CD4-positive, CD25-positive, alpha-beta regulatory T cell (primary cell): ENCODE measurements around the gene PPM1M. TPM values are rescaled to one million over a fixed set of nuclear protein-coding genes. Genes with fewer than 3 reads are reported as not detected.

Experiments
- ATAC-seq, 2 donors: fragments of 150-1000 bp; cut with Tn5 transposase; one replicate each; pipeline ENCODE4 v1.10.0; 2021; ENCODE audit warnings: low read depth in 2 of 2, moderate number of reproducible peaks in 2 of 2, moderate library complexity in 1 of 2
- DNase-seq, 3 donors: peaks; one replicate each; pipeline versions ENCODE4 v3.0.0 to v3.0.0-alpha.2; 2012 to 2022; ENCODE audit warnings: mixed read lengths in 1 of 3
- H3K27ac ChIP-seq: one replicate; pipeline ENCODE4 v1.7.0; 2013; ENCODE audit warnings: mild to moderate bottlenecking, low read length; ENCODE audit not compliant: insufficient read depth, poor library complexity, severe bottlenecking
- H3K27me3 ChIP-seq: one replicate; pipeline ENCODE4 v1.7.0; 2013; ENCODE audit warnings: low read length; ENCODE audit not compliant: control insufficient read depth, insufficient read depth
- H3K36me3 ChIP-seq: one replicate; pipeline ENCODE4 v1.7.0; 2013; ENCODE audit warnings: mild to moderate bottlenecking, low read length, moderate library complexity; ENCODE audit not compliant: control insufficient read depth, insufficient read depth
- H3K4me1 ChIP-seq: 2 replicates; pipeline ENCODE4 v1.7.0; 2013; ENCODE audit warnings: mild to moderate bottlenecking, low read length; ENCODE audit not compliant: insufficient read depth, control insufficient read depth, poor library complexity, severe bottlenecking
- H3K4me3 ChIP-seq: one replicate; pipeline ENCODE4 v1.7.0; 2013; ENCODE audit warnings: low read depth, mild to moderate bottlenecking, low read length, moderate library complexity
- H3K9me3 ChIP-seq, 2 experiments: 1 replicate in 1 of 2; 2 replicates in 1 of 2; pipeline ENCODE4 v1.7.0; 2013; ENCODE audit warnings: low read length in 2 of 2, mild to moderate bottlenecking in 1 of 2, moderate library complexity in 1 of 2; ENCODE audit not compliant: control insufficient read depth in 2 of 2
- H3K27ac Mint-ChIP-seq, 3 donors: one replicate each; pipeline ENCODE4 v1.8.0; 2020 to 2022; ENCODE audit warnings: mild to moderate bottlenecking in 3 of 3, mixed read lengths in 3 of 3, moderate library complexity in 2 of 3
- H3K27me3 Mint-ChIP-seq: one replicate; pipeline ENCODE4 v1.8.0; 2022; ENCODE audit warnings: mild to moderate bottlenecking, mixed read lengths
- H3K36me3 Mint-ChIP-seq: one replicate; pipeline ENCODE4 v1.8.0; 2020; ENCODE audit warnings: mixed read lengths
- H3K4me1 Mint-ChIP-seq, 4 donors: one replicate each; pipeline ENCODE4 v1.8.0; 2020 to 2022; ENCODE audit warnings: mixed read lengths in 4 of 4, mild to moderate bottlenecking in 1 of 4
- H3K4me3 Mint-ChIP-seq, 4 donors: one replicate each; pipeline ENCODE4 v1.8.0; 2020 to 2022; ENCODE audit warnings: mild to moderate bottlenecking in 4 of 4, mixed read lengths in 4 of 4, moderate library complexity in 3 of 4
- H3K9me3 Mint-ChIP-seq, 7 donors: one replicate each; pipeline ENCODE4 v1.8.0; 2020 to 2022; ENCODE audit warnings: mixed read lengths in 7 of 7, mild to moderate bottlenecking in 3 of 7, moderate library complexity in 2 of 7
- polyA plus RNA-seq, 4 donors: library from polyadenylated mRNA; unstranded; fragments of 300-500 nt; fragmentation: Illumina TruSeq; gene quantifications; one replicate each; pipeline ENCODE4 v1.2.3, GENCODE V29; 2021
- total RNA-seq: library from RNA; stranded (reverse); gene quantifications from one replicate; pipeline ENCODE4 v1.2.3, GENCODE V29; 2022

The PPM1M gene
- total and polyA plus RNA-seq, 5 donors from 2014 or later: 55.5 to 104 (median 78.4) TPM

DNA sequence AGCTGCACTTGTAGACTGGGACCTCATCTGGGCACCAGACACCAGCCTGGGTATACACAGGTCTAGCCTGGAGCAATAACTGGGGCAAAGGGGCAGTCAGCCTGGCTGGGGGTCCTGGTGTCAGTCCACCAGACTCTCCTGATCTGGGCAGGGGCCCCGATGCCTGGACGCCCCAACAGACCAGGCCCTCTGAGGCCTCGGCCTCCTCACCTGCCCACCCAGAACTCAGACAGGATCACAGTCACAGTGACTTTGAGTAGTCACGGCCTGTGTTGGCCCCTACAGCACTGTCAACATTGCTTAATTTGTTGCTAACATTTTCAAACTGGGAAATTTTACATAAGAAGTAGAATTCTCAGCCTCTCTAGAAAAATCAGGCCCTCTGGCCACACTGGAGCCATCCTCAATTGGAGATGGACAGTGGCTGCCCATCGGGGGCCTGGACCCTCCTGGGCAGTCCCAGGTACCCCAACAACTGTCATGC lies 12.4 kb upstream of the PPM1M start:
- H3K36me3 Mint-ChIP-seq: peaks cover 18% of the 10 kb centered on the region
- Histone ChIP-seq H3K9me3 (no peaks in the 10 kb centered on the region), H3K4me1 (peaks cover 62% of the 10 kb centered on the region), H3K36me3 (peaks cover 63% of the 10 kb centered on the region), H3K4me3 (no peak overlapping the region), H3K27me3 (no peaks in the 10 kb centered on the region), H3K27ac (no peak overlapping the region)
- no peaks in the 10 kb centered on the region for H3K9me3 Mint-ChIP-seq
- no peaks in the 10 kb centered on the region for H3K27me3 Mint-ChIP-seq
- H3K4me3 Mint-ChIP-seq: peak overlapping the region in 3 of 4 donors; percentile 28 to 63 (median 38)
- H3K27ac Mint-ChIP-seq: peak overlapping the region in 2 of 3 donors; percentile 26 to 81
- ATAC-seq (no peak), DNase-seq (no peak)
- peaks cover 0 to 74% (median 30%) of the 10 kb centered on the region in 4 donors for H3K4me1 Mint-ChIP-seq

DNA sequence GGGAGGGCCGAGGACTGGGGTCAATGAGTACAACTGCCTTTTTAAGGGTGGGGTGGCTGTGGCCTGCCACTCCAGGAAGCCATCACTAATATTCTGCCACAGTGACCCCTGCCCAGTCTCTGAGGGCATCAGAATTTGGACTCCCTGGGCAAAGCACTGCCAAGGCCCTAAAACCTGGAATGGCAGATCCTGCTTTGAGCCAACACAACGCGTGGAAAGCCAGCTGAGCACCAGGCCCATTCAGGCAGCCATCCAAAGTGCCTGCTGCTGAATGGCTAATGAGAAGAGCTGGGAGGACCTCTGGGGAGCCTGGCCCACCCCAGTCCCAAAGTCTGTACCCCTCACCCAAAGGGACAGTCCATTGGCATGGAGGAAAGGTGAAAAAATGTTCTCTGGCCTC lies 11.6 kb upstream of the PPM1M start:
- Histone ChIP-seq H3K4me1 (peaks cover 66% of the 10 kb centered on the region), H3K27me3 (no peaks in the 10 kb centered on the region), H3K4me3 (no peak overlapping the region), H3K9me3 (no peaks in the 10 kb centered on the region), H3K36me3 (peaks cover 56% of the 10 kb centered on the region), H3K27ac (peak overlapping the region; percentile 14)
- peak overlapping the region; percentile 26 to 81 (median 69) for H3K27ac Mint-ChIP-seq
- peaks cover 18% of the 10 kb centered on the region for H3K36me3 Mint-ChIP-seq
- H3K4me3 Mint-ChIP-seq: peak overlapping the region in 2 of 4 donors; percentile 14 to 41
- peaks cover 0 to 79% (median 33%) of the 10 kb centered on the region in 4 donors for H3K4me1 Mint-ChIP-seq
- H3K9me3 Mint-ChIP-seq: no peaks in the 10 kb centered on the region
- no peak for ATAC-seq
- no peaks in the 10 kb centered on the region for H3K27me3 Mint-ChIP-seq
- DNase-seq: no peak

DNA sequence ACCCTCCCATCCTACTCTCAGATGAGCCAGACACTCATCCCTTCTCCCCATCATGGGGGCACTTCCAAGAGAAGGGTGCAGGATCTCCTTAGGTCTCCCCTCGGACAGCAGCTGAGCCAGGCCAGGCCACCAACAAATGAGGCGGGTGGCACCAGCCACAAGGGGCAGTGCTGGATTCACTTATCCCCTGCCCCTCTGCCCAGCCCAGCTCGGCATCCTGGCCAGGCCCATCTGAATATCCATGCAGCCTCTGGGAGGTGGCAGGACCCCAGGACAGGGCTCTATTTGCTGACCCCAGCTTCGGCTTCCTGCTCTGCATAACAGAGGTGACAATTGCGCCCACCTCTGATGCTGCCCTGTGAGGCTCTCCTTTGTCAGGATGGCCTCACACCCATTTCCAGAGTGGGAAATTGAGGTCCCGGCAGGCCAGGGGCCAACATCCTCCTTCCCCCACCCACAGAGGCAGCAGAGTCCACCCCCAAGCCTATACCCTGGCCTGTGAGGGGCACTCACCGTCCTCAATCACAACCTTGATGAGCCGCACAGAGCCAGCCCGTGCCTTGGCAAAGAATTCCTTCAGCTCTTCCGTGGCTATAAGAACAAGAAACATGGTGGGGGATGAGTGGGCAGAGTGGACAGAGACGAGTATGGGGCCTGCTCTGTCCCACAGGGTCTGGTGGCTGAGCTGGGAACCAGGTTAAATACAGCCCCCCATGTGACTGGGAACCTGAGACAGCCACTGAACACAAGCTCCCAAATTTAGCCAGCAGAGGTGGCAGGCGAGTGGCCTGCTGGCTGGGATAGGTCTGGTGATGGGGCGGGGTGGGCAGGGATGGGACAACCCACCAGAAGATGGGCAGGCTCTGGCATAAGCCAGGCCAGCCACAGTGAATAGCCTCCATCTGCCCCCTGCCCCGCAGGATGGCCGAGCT lies 10.8 kb upstream of the PPM1M start:
- peaks cover 69% of the 10 kb centered on the region for H3K4me1 ChIP-seq
- Mint-ChIP-seq H3K27ac (peak overlapping the region in 2 of 3 donors; percentile 70 to 81), H3K4me3 (peak overlapping the region in 3 of 4 donors; percentile 14 to 72 (median 63)), H3K9me3 (no peaks in the 10 kb centered on the region), H3K27me3 (peaks cover 6% of the 10 kb centered on the region), H3K36me3 (peaks cover 14% of the 10 kb centered on the region), H3K4me1 (peaks cover 0 to 86% (median 38%) of the 10 kb centered on the region in 4 donors)
- no peak overlapping the region for H3K4me3 ChIP-seq
- H3K27me3 ChIP-seq: no peaks in the 10 kb centered on the region
- H3K9me3 ChIP-seq: no peaks in the 10 kb centered on the region
- peaks cover 49% of the 10 kb centered on the region for H3K36me3 ChIP-seq
- peak overlapping the region; percentile 14 for H3K27ac ChIP-seq
- ATAC-seq (no peak), DNase-seq (no peak)

- peaks cover 83% of the 10 kb centered on the region for H3K4me1 ChIP-seq
- no peak for ATAC-seq
- H3K36me3 ChIP-seq: peaks cover 32% of the 10 kb centered on the region
- no peaks in the 10 kb centered on the region for H3K27me3 ChIP-seq
- peaks cover 3% of the 10 kb centered on the region for H3K36me3 Mint-ChIP-seq
- peak overlapping the region; percentile 38 to 100 (median 81) for H3K4me3 Mint-ChIP-seq
- H3K4me1 Mint-ChIP-seq: peaks cover under 1 to 92% (median 50%) of the 10 kb centered on the region in 4 donors
- peak overlapping the region in 1 of 3 donors; percentile 68 for H3K27ac Mint-ChIP-seq
- DNase-seq: no peak
- no peak overlapping the region for H3K27ac ChIP-seq
- no peaks in the 10 kb centered on the region for H3K9me3 Mint-ChIP-seq
- no peak overlapping the region for H3K4me3 ChIP-seq
- H3K9me3 ChIP-seq: no peaks in the 10 kb centered on the region
- H3K27me3 Mint-ChIP-seq: peaks cover 6% of the 10 kb centered on the region
Measured at GRCh38 chr3:52236424-52236886, 9.1 kb upstream of the PPM1M start.

GRCh38 chr3:52237006-52237656 lies 8.4 kb upstream of the PPM1M start:
- H3K4me1 ChIP-seq: peaks cover 79% of the 10 kb centered on the region
- Mint-ChIP-seq H3K27me3 (peaks cover 6% of the 10 kb centered on the region), H3K27ac (peak overlapping the region; percentile 31 to 91 (median 69)), H3K4me3 (peak overlapping the region; percentile 96 to 100 (median 98)), H3K36me3 (no peaks in the 10 kb centered on the region), H3K4me1 (peaks cover 7 to 93% (median 52%) of the 10 kb centered on the region in 4 donors), H3K9me3 (no peaks in the 10 kb centered on the region)
- no peak overlapping the region for H3K4me3 ChIP-seq
- H3K9me3 ChIP-seq: no peaks in the 10 kb centered on the region
- H3K27ac ChIP-seq: no peak overlapping the region
- H3K27me3 ChIP-seq: no peaks in the 10 kb centered on the region
- no peak for DNase-seq
- ATAC-seq: no peak
- H3K36me3 ChIP-seq: peaks cover 28% of the 10 kb centered on the region

- no peaks in the 10 kb centered on the region for H3K36me3 Mint-ChIP-seq
- H3K27ac ChIP-seq: peak overlapping the region; percentile 29
- peaks cover 6% of the 10 kb centered on the region for H3K27me3 Mint-ChIP-seq
- peaks cover 23% of the 10 kb centered on the region for H3K36me3 ChIP-seq
- no peaks in the 10 kb centered on the region for H3K27me3 ChIP-seq
- H3K4me3 Mint-ChIP-seq: peak overlapping the region; percentile 96 to 100 (median 98)
- no peaks in the 10 kb centered on the region for H3K9me3 Mint-ChIP-seq
- ATAC-seq (no peak), DNase-seq (no peak)
- H3K4me3 ChIP-seq: peak overlapping the region; percentile 97
- no peaks in the 10 kb centered on the region for H3K9me3 ChIP-seq
- peaks cover 76% of the 10 kb centered on the region for H3K4me1 ChIP-seq
- H3K27ac Mint-ChIP-seq: peak overlapping the region; percentile 69 to 98 (median 91)
- peaks cover 8 to 90% (median 52%) of the 10 kb centered on the region in 4 donors for H3K4me1 Mint-ChIP-seq
Measured at GRCh38 chr3:52237657-52238172, 7.8 kb upstream of the PPM1M start.

- H3K4me1 Mint-ChIP-seq: peaks cover 8 to 88% (median 54%) of the 10 kb centered on the region in 4 donors
- H3K36me3 ChIP-seq: peaks cover 18% of the 10 kb centered on the region
- peak overlapping the region; percentile 77 to 98 (median 97) for H3K27ac Mint-ChIP-seq
- H3K4me1 ChIP-seq: peaks cover 70% of the 10 kb centered on the region
- peak overlapping the region; percentile 97 for H3K4me3 ChIP-seq
- peaks cover 6% of the 10 kb centered on the region for H3K27me3 Mint-ChIP-seq
- no peaks in the 10 kb centered on the region for H3K9me3 Mint-ChIP-seq
- no peaks in the 10 kb centered on the region for H3K9me3 ChIP-seq
- DNase-seq: no peak
- ATAC-seq: no peak
- no peaks in the 10 kb centered on the region for H3K27me3 ChIP-seq
- peak overlapping the region; percentile 90 for H3K27ac ChIP-seq
- H3K36me3 Mint-ChIP-seq: no peaks in the 10 kb centered on the region
- peak overlapping the region; percentile 96 to 100 (median 98) for H3K4me3 Mint-ChIP-seq
Measured at GRCh38 chr3:52238193-52238760, 7.3 kb upstream of the PPM1M start.
